WTC11 (cell line): Measurements from ENCODE around the gene EMC9. TPM values are rescaled to one million over a fixed set of nuclear protein-coding genes. Genes with fewer than 3 reads are reported as not detected.

Source experiments
- ATAC-seq: fragments of 200-7000 bp; cut with Tn5 transposase; 2 replicates; pipeline ENCODE4 v1.10.0; 2021; ENCODE audit warnings: mild to moderate bottlenecking, moderate library complexity
- CTCF ChIA-PET: fragments of 300-600 bp; sonication (Branson Sonifier 250); formaldehyde crosslinking; loops from one replicate; lab custom pipeline; 2021; ENCODE audit warnings: antibody characterized with exemption; lab: Charles Lee
- POLR2A ChIA-PET: fragments of 350-600 bp; sonication (Branson Sonifier 250); formaldehyde crosslinking; loops from one replicate; lab custom pipeline; 2021; ENCODE audit warnings: antibody characterized with exemption; lab: Charles Lee
- DNase-seq: peaks from one replicate; pipeline ENCODE4 v3.0.0; 2021; ENCODE audit warnings: low spot score
- H3K27ac Mint-ChIP-seq: 2 replicates; pipeline ENCODE4 v1.8.0; 2021; ENCODE audit warnings: mixed read lengths
- H3K27me3 Mint-ChIP-seq: 2 replicates; pipeline ENCODE4 v1.8.0; 2021; ENCODE audit warnings: low read depth, mild to moderate bottlenecking, moderate library complexity, mixed read lengths
- H3K36me3 Mint-ChIP-seq: 2 replicates; pipeline ENCODE4 v1.8.0; 2021; ENCODE audit warnings: mixed read lengths
- H3K4me1 Mint-ChIP-seq: 2 replicates; pipeline ENCODE4 v1.8.0; 2022; ENCODE audit warnings: mixed read lengths
- H3K4me3 Mint-ChIP-seq: 2 replicates; pipeline ENCODE4 v1.8.0; 2021; ENCODE audit warnings: mild to moderate bottlenecking, moderate library complexity, mixed read lengths
- H3K9me3 Mint-ChIP-seq: 2 replicates; pipeline ENCODE4 v1.8.0; 2021; ENCODE audit warnings: mixed read lengths
- AR ChIP-seq: fragments of 250-450 bp; sonication (Bioruptor Pico); IDR thresholded peaks from 2 replicates; pipeline ENCODE4 v1.9.0; 2021; ENCODE audit warnings: mild to moderate bottlenecking
- ATF6 ChIP-seq: sonication (generic); formaldehyde crosslinking; IDR thresholded peaks from 2 replicates; pipeline ENCODE4 v1.8.1; 2023; ENCODE audit warnings: mild to moderate bottlenecking, missing genetic modification reagents
- CBFB ChIP-seq: sonication (generic); formaldehyde crosslinking; IDR thresholded peaks from 2 replicates; pipeline ENCODE4 v1.8.1; 2022; ENCODE audit warnings: mild to moderate bottlenecking, low read depth, missing genetic modification reagents
- HMGA2 ChIP-seq: fragments of 250-450 bp; sonication (Bioruptor Pico); IDR thresholded peaks from 2 replicates; pipeline ENCODE4 v1.4.0; 2021; ENCODE audit warnings: mild to moderate bottlenecking, moderate library complexity
- MAX ChIP-seq: sonication (generic); formaldehyde crosslinking; IDR thresholded peaks from 2 replicates; pipeline ENCODE4 v1.8.0; 2022; ENCODE audit warnings: mild to moderate bottlenecking, missing genetic modification reagents
- MYBL2 ChIP-seq: sonication (generic); formaldehyde crosslinking; IDR thresholded peaks from 2 replicates; pipeline ENCODE4 v1.8.1; 2023; ENCODE audit warnings: mild to moderate bottlenecking, moderate library complexity, missing genetic modification reagents
- RELA ChIP-seq: sonication (generic); formaldehyde crosslinking; IDR thresholded peaks from 2 replicates; pipeline ENCODE4 v1.8.1; 2022; ENCODE audit warnings: missing genetic modification reagents, mild to moderate bottlenecking, borderline replicate concordance
- SMAD3 ChIP-seq: sonication (generic); formaldehyde crosslinking; IDR thresholded peaks from 2 replicates; pipeline ENCODE4 v1.8.0; 2022; ENCODE audit warnings: missing genetic modification reagents, mild to moderate bottlenecking, borderline replicate concordance
- SMAD4 ChIP-seq: sonication (generic); formaldehyde crosslinking; IDR thresholded peaks from 2 replicates; pipeline ENCODE4 v1.8.0; 2022; ENCODE audit warnings: mild to moderate bottlenecking, missing genetic modification reagents
- STAT6 ChIP-seq: sonication (generic); formaldehyde crosslinking; conservative IDR thresholded peaks from 2 replicates; pipeline ENCODE4 v1.8.1; 2023; ENCODE audit warnings: mild to moderate bottlenecking, low read depth, missing genetic modification reagents, moderate library complexity
- TEAD4 ChIP-seq: sonication (generic); formaldehyde crosslinking; IDR thresholded peaks from 2 replicates; pipeline ENCODE4 v1.8.0; 2022; ENCODE audit warnings: mild to moderate bottlenecking, missing genetic modification reagents
- ZNF121 ChIP-seq: sonication (generic); formaldehyde crosslinking; IDR thresholded peaks from 2 replicates; pipeline ENCODE4 v1.8.0; 2023; ENCODE audit warnings: missing genetic modification reagents
- ZNF138 ChIP-seq: sonication (generic); formaldehyde crosslinking; conservative IDR thresholded peaks from 2 replicates; pipeline ENCODE4 v1.8.1; 2022; ENCODE audit warnings: mild to moderate bottlenecking, moderate library complexity, missing genetic modification reagents
- ZNF232 ChIP-seq: sonication (generic); formaldehyde crosslinking; IDR thresholded peaks from 2 replicates; pipeline ENCODE4 v1.8.0; 2022; ENCODE audit warnings: mild to moderate bottlenecking, missing genetic modification reagents
- ZNF396 ChIP-seq: fragments of 250-450 bp; sonication (Bioruptor Pico); IDR thresholded peaks from 2 replicates; pipeline ENCODE4 v1.8.0; 2021; ENCODE audit warnings: mild to moderate bottlenecking, moderate library complexity, borderline replicate concordance
- total RNA-seq: library from RNA; stranded (reverse); gene quantifications from 3 replicates; pipeline ENCODE4 v1.2.3, GENCODE V29; 2021
- TF ChIP-seq, protein P1 (sequence below): sonication (generic); formaldehyde crosslinking; IDR thresholded peaks from 2 replicates; pipeline ENCODE4 v1.8.1; 2022; ENCODE audit warnings: missing genetic modification reagents, borderline replicate concordance
- TF ChIP-seq, protein P2 (sequence below): sonication (generic); formaldehyde crosslinking; IDR thresholded peaks from 2 replicates; pipeline ENCODE4 v1.8.1; 2023; ENCODE audit warnings: mild to moderate bottlenecking, missing genetic modification reagents, moderate library complexity
- TF ChIP-seq, protein P3 (sequence below): fragments of 250-450 bp; sonication (Bioruptor Pico); IDR thresholded peaks from 2 replicates; pipeline ENCODE4 v1.9.0; 2021; ENCODE audit warnings: mild to moderate bottlenecking
- TF ChIP-seq, protein P4 (sequence below): sonication (generic); formaldehyde crosslinking; IDR thresholded peaks from 2 replicates; pipeline ENCODE4 v1.8.1; 2022; ENCODE audit warnings: mild to moderate bottlenecking, missing genetic modification reagents, moderate library complexity, borderline replicate concordance

EMC9 gene
- total RNA-seq, 1 experiment from 2014 or later: 44.4 TPM

DNA sequence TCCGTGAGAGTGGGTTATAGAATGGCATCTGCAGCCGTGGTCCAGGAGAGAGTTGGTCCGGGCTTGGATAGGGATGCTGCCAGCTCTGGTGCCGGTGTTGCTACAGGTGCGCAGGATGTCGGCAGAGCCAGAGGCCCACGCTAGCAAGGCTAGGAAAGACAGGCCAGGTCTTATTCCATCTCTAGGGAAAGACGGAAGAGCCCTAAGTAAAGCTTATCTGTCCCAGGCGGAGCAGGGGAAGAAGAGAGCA lies 5.9 kb downstream of the EMC9 start (continued):
- TF ChIP-seq, protein P1, sequence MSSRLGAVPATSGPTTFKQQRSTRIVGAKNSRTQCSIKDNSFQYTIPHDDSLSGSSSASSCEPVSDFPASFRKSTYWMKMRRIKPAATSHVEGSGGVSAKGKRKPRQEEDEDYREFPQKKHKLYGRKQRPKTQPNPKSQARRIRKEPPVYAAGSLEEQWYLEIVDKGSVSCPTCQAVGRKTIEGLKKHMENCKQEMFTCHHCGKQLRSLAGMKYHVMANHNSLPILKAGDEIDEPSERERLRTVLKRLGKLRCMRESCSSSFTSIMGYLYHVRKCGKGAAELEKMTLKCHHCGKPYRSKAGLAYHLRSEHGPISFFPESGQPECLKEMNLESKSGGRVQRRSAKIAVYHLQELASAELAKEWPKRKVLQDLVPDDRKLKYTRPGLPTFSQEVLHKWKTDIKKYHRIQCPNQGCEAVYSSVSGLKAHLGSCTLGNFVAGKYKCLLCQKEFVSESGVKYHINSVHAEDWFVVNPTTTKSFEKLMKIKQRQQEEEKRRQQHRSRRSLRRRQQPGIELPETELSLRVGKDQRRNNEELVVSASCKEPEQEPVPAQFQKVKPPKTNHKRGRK (CRISPR knock-in tag): no peak
- no peak for TF ChIP-seq SMAD4 (CRISPR knock-in tag)

DNA sequence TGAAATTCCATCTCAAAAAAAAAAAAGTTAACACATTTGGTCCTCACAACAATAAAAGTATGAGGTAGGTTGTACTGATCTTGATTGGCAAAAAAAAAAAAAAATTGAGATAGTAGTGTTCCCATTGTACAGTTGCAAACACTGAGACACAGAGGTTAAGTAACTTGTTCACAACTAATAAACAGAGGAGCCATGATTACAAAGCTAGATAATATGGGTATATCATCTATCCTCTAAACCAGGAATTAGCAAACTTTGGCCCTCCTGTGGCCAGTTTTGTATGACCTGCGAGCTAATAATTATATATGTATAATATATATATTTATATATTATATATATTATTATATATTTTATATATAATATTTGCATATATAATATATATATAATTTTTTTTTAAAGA lies 7.7 kb downstream of the EMC9 start:
- H3K27ac Mint-ChIP-seq: no peak overlapping the region
- DNase-seq: no peak
- ChIA-PET POLR2A (no interaction called here), CTCF (interaction anchor here (0.7 to 3.1 kb wide), 4 partner anchors 18 to 27 kb away, joined by 3 to 10 read pairs (median 6); partner anchors contain the start of genes DCAF11, IRF9 and NRL)
- no peaks in the 10 kb centered on the region; the same call in 1 of the 2 replicates for H3K27me3 Mint-ChIP-seq
- no peak for ATAC-seq
- peak; percentile 65; the same call in 1 of the 2 replicates for TF ChIP-seq HMGA2 (CRISPR knock-in tag)
- TF ChIP-seq, protein P1 (CRISPR knock-in tag): no peak
- H3K4me1 Mint-ChIP-seq: peaks cover 23% of the 10 kb centered on the region
- H3K9me3 Mint-ChIP-seq: no peaks in the 10 kb centered on the region
- H3K36me3 Mint-ChIP-seq: peaks cover 14% of the 10 kb centered on the region
- no peak overlapping the region for H3K4me3 Mint-ChIP-seq

DNA sequence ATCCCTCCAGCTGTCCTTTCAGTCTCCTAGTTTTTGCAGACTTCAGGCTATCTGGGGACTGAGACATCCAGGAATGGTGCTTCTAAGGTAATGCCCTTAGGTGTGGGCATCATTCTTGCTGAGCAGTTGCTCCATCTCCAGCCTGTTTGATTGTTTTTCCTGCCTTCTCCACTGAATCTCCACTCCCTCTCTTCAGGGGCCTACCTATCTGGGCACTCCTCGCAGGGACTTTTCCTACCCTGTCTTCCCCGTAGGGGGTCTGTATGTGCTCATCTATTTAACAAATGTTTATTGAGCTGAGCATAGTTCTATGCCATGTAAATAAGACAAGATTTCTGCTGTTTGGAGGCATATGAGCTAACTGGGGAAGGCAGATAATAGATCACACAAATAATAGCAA lies 8.4 kb downstream of the EMC9 start:
- ATAC-seq: no peak
- ChIA-PET POLR2A (interaction anchor here (0.6 kb wide), 1 partner anchor 31 kb away, joined by 3 read pairs; no protein-coding TSS in a partner anchor), CTCF (interaction anchor here (1.5 to 3.1 kb wide), 3 partner anchors 19 to 28 kb away, joined by 6 to 10 read pairs (median 7); partner anchors contain the start of genes DCAF11, IRF9 and NRL)
- no peaks in the 10 kb centered on the region; the same call in 1 of the 2 replicates for H3K27me3 Mint-ChIP-seq
- H3K4me1 Mint-ChIP-seq: peaks cover 23% of the 10 kb centered on the region
- H3K36me3 Mint-ChIP-seq: peaks cover 7% of the 10 kb centered on the region; the same call in 1 of the 2 replicates
- no peaks in the 10 kb centered on the region for H3K9me3 Mint-ChIP-seq
- no peak overlapping the region for H3K27ac Mint-ChIP-seq
- no peak for DNase-seq
- H3K4me3 Mint-ChIP-seq: no peak overlapping the region
- TF ChIP-seq MAX (CRISPR knock-in tag) (no peak), STAT6 (no peak), AR (CRISPR knock-in tag) (no peak), ZNF138 (no peak), ATF6 (CRISPR knock-in tag) (no peak), CBFB (no peak), RELA (CRISPR knock-in tag) (no peak), ZNF232 (CRISPR knock-in tag) (no peak), TEAD4 (no peak), SMAD3 (CRISPR knock-in tag) (no peak), ZNF121 (no peak), ZNF396 (CRISPR knock-in tag) (no peak), MYBL2 (CRISPR knock-in tag) (no peak)
- TF ChIP-seq, protein P2, sequence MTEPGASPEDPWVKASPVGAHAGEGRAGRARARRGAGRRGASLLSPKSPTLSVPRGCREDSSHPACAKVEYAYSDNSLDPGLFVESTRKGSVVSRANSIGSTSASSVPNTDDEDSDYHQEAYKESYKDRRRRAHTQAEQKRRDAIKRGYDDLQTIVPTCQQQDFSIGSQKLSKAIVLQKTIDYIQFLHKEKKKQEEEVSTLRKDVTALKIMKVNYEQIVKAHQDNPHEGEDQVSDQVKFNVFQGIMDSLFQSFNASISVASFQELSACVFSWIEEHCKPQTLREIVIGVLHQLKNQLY (CRISPR knock-in tag): no peak
- TF ChIP-seq, protein P3, sequence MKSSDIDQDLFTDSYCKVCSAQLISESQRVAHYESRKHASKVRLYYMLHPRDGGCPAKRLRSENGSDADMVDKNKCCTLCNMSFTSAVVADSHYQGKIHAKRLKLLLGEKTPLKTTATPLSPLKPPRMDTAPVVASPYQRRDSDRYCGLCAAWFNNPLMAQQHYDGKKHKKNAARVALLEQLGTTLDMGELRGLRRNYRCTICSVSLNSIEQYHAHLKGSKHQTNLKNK: no peak
- TF ChIP-seq, protein P4, sequence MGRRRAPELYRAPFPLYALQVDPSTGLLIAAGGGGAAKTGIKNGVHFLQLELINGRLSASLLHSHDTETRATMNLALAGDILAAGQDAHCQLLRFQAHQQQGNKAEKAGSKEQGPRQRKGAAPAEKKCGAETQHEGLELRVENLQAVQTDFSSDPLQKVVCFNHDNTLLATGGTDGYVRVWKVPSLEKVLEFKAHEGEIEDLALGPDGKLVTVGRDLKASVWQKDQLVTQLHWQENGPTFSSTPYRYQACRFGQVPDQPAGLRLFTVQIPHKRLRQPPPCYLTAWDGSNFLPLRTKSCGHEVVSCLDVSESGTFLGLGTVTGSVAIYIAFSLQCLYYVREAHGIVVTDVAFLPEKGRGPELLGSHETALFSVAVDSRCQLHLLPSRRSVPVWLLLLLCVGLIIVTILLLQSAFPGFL (CRISPR knock-in tag): no peak
